HG03469 (cell line): ENCODE data around the gene RPL36A.

Source experiments
- ATAC-seq: cut with Tn5 transposase; IDR thresholded peaks from one replicate; pipeline ENCODE4 v1.9.1; 2021; ENCODE audit warnings: mild to moderate bottlenecking, moderate library complexity, moderate number of reproducible peaks; ENCODE audit not compliant: unreplicated experiment

Gene RPL36A

DNA sequence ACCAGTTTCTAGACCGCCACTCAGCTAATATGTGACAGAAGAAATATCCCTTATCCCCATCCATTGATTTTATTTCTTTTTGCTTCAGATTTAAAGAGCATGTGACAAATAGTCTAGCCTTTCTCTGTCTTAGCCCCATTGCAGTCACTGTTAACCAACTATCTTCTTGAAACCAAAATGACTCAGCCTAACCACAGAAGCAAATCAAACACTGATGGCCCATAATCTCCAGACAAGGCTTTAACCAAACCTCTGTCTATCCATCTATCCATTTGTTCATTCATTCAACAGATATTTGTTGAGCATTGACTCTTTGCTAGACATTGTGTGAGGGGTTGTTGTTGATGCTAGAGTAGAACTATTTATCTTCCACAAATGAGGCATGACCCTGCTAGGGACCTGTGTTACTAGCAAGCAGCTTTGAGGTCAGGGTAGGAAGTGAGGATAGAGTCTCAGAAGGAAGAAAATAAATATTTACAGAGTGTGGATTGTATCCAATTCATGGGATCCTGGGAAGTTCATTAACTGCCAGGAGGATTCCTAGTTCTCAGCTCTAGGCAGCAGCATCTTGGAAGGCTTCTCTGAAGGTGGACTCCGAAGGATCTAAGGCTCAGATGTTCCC, 39.8 kb downstream of the RPL36A start:
- peak; percentile 98 for ATAC-seq

DNA sequence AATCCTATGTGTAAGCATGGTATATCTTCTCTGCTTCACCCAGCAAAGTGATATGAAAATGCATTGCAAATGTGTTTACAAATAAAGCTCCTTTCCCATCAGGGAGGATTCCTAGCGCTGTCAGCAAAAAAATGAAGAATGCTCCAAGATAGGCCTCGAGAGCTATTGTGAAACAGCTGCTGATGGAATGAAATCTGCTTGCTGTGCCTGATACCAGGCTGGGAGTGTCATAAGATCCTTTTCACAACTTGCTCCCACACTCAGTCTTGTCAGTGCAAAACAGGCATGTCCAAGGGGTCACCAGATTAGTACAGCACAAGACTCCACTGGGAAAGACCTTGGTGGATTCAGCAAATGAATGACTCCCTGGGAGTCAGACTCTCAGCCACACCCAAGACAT, 51.3 kb downstream of the RPL36A start:
- no peak for ATAC-seq
